KBM-7 (cell line): Measurements from ENCODE around the gene SCMH1.
"Not testable (repeated sequence)": the region's sequence is repeated elsewhere in the genome, so short reads cannot be mapped to it uniquely, and the experiment has no call there.

Experiments
- DNase-seq: peaks from one replicate; pipeline ENCODE4 v3.0.0-alpha.2; 2015
- in situ Hi-C: fragments of 300-500 bp; cut with MboI; formaldehyde crosslinking; loops from 2 replicates; pipeline ENCODE4 v1.14.3; 2020; ENCODE audit warnings: low sequenced_read_pairs, low pct_unique_long_range_greater_than_20kb, mixed read lengths

SCMH1 gene

GRCh38 chr1:41259221-41259620, 17.1 kb upstream of the SCMH1 start:
- in situ Hi-C loops = no loop called here
- DNase-seq = no peak

GRCh38 chr1:41255978-41256377, 13.9 kb upstream of the SCMH1 start:
- in situ Hi-C loops = no loop called here
- DNase-seq = no peak

GRCh38 chr1:41251120-41251519, 9.0 kb upstream of the SCMH1 start:
- in situ Hi-C loops, DNase-seq: not testable (repeated sequence)

- no peak for DNase-seq
These were observed 7.2 kb upstream of the SCMH1 start for GRCh38 chr1:41249319-41249718.

GRCh38 chr1:41246568-41246967, 4.5 kb upstream of the SCMH1 start:
- in situ Hi-C loops = no loop called here
- no peak for DNase-seq

More at GRCh38 chr1:41249319-41249718, 7.2 kb upstream of the SCMH1 start:
- in situ Hi-C loops = no loop called here

GRCh38 chr1:41245659-41246058, 3.6 kb upstream of the SCMH1 start:
- DNase-seq = peak; percentile 78
- in situ Hi-C loops = no loop called here

- DNase-seq = no peak
- in situ Hi-C loops = no loop called here
These were observed 926 bp upstream of the SCMH1 start for GRCh38 chr1:41243079-41243385.

GRCh38 chr1:41242342-41243078, 404 bp upstream of the SCMH1 start:
- DNase-seq = peak; percentile 46

GRCh38 chr1:41241354-41241748, 755 bp downstream of the SCMH1 start:
- in situ Hi-C loops = no loop called here
- DNase-seq = no peak

More at GRCh38 chr1:41242342-41243078, 404 bp upstream of the SCMH1 start:
- in situ Hi-C loops = no loop called here

GRCh38 chr1:41240781-41241353, 1.2 kb downstream of the SCMH1 start:
- in situ Hi-C loops = no loop called here
- DNase-seq = peak; percentile 66

GRCh38 chr1:41239988-41240610, 2.0 kb downstream of the SCMH1 start:
- in situ Hi-C loops = no loop called here
- peak; percentile 50 for DNase-seq

- in situ Hi-C loops = no loop called here
- DNase-seq = no peak
These were observed 3.7 kb downstream of the SCMH1 start for GRCh38 chr1:41238311-41238988.

GRCh38 chr1:41236781-41237180, 5.3 kb downstream of the SCMH1 start:
- DNase-seq = no peak
- in situ Hi-C loops = no loop called here

GRCh38 chr1:41235893-41236292, 6.2 kb downstream of the SCMH1 start:
- in situ Hi-C loops = no loop called here

GRCh38 chr1:41233708-41234107, 8.4 kb downstream of the SCMH1 start:
- in situ Hi-C loops = no loop called here
- no peak for DNase-seq

More at GRCh38 chr1:41235893-41236292, 6.2 kb downstream of the SCMH1 start:
- no peak for DNase-seq

- in situ Hi-C loops = no loop called here
- no peak for DNase-seq
These were observed 9.8 kb downstream of the SCMH1 start for GRCh38 chr1:41232305-41232704.

GRCh38 chr1:41230656-41231055, 11.4 kb downstream of the SCMH1 start:
- in situ Hi-C loops = no loop called here
- no peak for DNase-seq

GRCh38 chr1:41229219-41229618, 12.9 kb downstream of the SCMH1 start:
- in situ Hi-C loops = not testable (repeated sequence)

GRCh38 chr1:41226815-41227434, 15.2 kb downstream of the SCMH1 start:
- in situ Hi-C loops = no loop called here

More at GRCh38 chr1:41229219-41229618, 12.9 kb downstream of the SCMH1 start:
- DNase-seq = not testable (repeated sequence)

GRCh38 chr1:41225495-41225894, 16.6 kb downstream of the SCMH1 start:
- in situ Hi-C loops = no loop called here
- DNase-seq = no peak

More at GRCh38 chr1:41226815-41227434, 15.2 kb downstream of the SCMH1 start:
- peak; percentile 19 for DNase-seq
